Subcutaneous preadipocyte (primary cell): ENCODE measurements around the gene CUL1. TPM values are rescaled to one million over a fixed set of nuclear protein-coding genes. Genes with fewer than 3 reads are reported as not detected.

Experiments
- small RNA-seq: library from RNA; depleted of rRNA; stranded (forward); fragments of <200 nt; gene quantifications from one replicate; pipeline ENCODE3, GENCODE V24; 2012
- total RNA-seq: library from RNA; depleted of rRNA; stranded (reverse); fragments of >200 nt; gene quantifications from 2 replicates; pipeline ENCODE4 v1.2.3, GENCODE V29; 2012

The CUL1 gene
- total RNA-seq = 33.4 and 47.1 TPM in 2 replicates

DNA sequence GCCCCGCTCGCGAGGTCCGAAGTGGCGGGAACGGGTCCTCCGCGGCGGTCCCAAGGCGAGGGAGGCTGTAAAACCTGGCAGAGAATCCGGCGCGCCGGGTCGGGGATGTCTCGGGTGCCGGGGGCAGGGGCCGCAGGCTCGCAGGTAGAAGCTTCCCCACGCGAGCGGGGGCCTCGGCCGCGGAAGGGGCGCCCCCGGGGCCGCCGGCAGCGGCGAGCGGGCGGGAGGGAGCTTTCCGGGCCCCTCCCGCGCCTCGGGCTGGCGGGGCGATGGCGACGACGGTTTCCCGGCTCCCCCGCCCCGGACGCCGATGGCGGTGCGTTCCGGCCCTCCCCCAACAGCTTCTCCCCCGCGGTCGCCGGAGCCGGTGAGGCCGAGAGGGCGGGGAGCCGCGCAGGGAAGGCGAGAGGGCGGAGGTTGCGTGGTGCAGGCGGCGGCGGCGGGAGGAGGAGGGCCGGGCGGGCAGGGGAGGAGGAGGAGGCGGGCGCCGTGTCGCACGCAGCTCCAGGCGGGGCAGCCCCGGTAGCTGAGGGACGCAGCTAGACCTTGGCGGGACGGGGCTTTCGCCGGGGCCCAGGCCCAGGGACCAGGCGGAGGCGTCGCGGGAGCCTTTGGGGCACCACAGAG lies at the start of gene CUL1:
TSS of gene CUL1 (plus strand) at position 507 of the 627 bp plus-strand sequence. CDS start 31,220 bp downstream, outside the sequence.

Small RNA genes lying within 50 kb of the gene (small RNA-seq; reads per million reads assigned to genes)
- gene RNU7-20P = not detected

Other genes with a start within 250 kb of the CUL1 start
- not detected in 2 replicates for gene C7orf33, start 108.1 kb upstream of the CUL1 start, total RNA-seq
- 8.8 and 17.4 TPM in 2 replicates for gene EZH2, start 185.4 kb downstream of the CUL1 start, total RNA-seq